Mucosa of gallbladder (tissue), 1 donor: ENCODE measurements around the gene TGFBR2. TPM values are rescaled to one million over a fixed set of nuclear protein-coding genes. Genes with fewer than 3 reads are reported as not detected.

Experiments used
- DNase-seq: peaks from one replicate; pipeline ENCODE4 v3.0.0-alpha.2; 2020; ENCODE audit warnings: low spot score
- total RNA-seq: library from RNA; stranded (reverse); gene quantifications from one replicate; pipeline ENCODE4 v1.2.1, GENCODE V29; 2021
- donor health status: DM: no; HTN: no; CAD: no.

Gene TGFBR2
- total RNA-seq, 1 donor from 2014 or later, result 144 TPM

DNA sequence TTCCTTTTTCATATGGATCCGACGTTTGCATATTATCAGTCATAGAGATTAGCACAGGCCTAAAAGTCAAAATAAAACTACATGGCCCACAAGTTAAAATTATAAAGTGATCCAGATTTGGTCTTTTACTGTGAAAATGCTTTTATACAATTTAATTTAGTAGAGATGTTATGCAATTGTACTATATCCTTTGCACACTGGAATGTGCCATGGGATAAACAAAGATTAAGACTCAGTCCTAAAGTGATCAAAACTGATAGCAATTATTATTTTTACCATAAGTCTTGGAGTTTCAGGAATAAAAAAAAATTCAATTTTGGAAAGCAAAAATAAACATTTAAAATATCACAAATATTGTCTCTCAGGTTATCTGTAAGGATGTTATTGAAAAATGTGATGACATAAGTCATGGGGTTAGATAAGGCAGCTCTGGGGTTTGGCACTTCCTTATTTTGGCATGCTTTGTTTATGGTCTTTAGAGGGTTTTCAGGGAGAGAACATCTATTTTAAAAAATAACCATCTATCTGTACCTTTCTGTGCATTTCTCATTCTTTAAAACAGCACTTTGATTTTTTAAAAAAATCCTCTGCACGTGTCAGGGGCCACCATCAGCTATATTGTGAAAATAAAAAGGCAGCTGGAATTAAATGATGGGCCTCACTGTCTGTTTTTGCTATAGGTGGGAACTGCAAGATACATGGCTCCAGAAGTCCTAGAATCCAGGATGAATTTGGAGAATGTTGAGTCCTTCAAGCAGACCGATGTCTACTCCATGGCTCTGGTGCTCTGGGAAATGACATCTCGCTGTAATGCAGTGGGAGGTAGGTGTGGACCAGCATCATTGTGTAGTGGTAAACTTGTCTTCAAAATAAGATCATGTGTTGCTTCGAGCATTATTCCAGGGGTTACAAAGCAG is 67.3 kb downstream of the TGFBR2 start:
- DNase-seq, result no peak

DNA sequence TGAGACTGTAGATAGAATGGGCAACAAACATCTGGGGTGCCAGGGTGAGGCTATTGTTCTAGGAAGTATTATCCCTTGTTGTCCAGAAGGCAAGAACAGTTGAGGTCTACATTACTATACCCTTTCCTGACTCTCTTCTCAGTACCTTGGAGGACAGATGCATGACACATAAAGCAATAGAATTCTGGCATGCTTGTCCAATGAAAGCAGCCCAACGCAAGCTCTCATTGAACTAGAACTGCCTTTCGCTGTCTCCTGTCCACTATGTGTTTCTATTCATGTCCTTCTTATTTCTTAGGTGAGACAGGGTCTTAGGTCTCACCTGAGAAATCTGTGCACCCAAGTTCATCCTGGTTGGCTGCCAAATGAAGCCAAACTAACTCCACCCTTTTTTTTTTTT is 68.6 kb downstream of the TGFBR2 start:
- DNase-seq, result no peak

DNA sequence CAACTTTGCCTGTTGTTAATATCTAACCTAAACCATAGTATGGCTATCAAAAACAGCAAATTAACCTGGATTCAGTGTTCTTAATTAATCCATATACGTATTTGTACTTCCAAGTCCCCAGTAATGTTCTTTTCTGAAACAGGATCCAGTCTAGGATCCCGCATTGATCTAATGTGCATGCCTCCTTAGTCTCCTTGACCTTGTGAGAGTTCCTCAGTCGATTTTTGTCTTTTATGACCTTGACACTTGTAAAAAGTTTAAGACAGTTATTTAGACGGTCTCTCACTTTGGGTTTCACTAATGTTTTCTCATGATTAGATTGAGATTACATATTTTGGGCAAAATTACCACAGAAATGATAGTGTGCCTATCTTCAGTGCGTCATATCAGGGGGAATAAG is 69.4 kb downstream of the TGFBR2 start:
- DNase-seq, result no peak

DNA sequence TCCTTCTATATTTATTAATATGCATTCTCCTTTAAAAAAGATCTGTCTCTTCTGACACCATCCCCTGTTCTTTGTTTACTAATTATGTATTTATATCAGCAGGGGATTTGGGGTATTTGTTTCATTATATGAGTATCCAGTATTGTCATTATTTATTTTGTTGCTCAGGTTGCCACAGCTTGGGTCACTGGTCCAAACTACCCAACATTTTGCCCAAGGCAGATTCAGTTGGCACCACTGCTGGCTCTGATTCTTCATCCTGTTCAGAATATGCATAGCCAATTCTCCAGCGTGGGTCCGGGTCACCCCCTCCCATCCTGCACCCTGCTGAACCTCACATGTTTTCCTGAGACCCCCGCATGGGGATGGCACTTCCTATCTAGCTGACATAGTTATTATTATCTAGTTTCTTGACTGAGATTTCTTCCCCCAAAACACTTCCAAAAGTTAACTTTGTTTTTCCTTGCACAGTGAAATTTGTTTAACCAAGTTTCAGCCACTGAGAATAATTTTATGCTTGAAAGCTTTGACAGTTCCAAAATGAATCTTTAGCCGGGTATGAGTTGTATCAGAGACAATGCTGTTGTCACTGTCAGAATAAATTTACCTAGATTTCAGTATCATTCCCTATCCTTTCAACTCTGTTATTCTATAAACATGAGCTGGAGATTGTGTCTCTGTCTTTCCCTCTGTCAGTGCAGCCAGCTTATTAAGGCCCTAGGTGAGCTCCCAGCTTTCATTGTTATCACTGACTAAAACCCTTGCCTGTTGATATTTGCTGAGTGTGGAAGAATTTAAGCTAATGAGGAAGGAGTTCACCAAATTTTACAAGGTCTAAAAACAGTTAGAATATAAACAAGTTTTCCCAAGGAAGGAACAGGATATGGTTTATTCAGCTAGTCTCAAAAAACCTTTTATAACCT is 70.3 kb downstream of the TGFBR2 start:
- DNase-seq, result no peak

DNA sequence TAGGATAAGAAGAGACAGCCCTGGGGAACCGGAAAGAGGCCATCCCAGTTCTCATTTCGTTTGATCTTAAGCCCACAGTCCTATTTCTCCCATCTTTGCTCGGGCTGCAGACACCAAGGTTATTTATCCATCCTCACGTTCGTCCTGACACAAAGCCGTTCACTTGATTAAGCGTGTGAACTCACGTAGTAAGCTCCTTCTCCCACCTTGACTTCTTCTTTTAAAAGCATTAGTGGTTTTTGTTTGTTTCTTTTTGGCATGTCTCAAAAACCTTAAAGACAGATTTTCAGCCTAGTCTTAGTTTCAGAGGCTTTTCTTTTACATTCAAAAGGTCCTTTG is 70.9 kb downstream of the TGFBR2 start:
- DNase-seq, result no peak

DNA sequence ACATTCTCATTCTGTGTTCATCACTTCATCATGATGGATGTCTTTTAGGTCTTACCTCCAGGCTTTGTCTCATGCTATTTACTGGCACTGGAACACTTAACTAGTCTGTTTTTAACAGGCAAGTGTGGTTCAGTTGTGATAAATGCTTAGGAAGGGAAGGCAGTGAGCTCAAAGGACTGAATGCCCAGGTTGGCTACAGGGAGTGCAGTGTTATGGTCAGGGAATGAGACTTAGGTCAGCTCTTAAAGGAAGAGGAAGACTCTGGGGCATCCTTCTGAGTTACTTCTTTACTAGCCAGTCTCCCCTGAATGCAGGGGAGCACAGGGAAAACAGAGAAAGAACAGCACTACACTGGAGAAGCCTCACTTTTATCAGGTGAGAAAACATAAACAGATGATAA is 72.6 kb downstream of the TGFBR2 start:
- no peak for DNase-seq

DNA sequence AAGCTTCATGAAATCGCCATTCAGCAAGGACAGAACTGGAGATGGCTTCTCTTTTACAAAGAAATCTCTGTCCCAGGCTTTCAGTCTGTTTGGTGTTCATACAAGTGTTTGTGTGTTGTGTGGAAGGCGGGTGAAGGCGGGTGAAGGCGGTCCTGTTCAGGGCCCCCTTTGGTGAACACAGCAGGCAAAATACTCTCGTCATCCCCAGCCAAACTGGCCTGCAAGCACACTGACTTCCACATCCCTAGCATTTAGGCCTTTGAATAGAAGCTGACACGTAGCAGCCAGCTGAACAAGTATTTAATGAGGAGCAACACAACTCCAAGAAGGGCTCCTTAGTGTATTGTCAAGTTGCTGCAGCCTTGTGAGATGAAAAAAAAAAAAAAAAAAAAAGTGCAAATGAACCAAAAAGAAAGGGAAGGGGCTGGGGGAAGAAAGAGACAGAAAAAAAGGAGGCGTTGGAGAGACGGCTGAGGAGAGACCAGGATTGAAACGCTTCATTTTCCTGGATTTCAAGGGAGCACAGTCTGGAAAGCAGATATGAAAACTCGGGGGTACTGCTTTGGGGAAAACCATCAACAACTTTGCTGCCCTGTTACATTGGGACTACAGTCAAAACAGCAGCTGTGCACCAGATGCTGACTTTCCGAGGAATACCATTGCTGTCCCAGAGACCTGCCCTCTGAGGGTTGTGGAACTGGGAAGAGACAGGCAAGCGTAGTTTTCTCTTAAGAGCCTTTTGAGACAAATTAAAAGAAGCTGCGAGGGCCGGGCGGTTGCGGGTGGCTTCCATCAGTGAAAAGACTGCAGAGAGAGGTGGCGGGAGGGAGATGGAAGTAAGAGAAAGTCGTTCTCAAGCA is 74.6 kb downstream of the TGFBR2 start:
- DNase-seq, result peak; percentile 44

DNA sequence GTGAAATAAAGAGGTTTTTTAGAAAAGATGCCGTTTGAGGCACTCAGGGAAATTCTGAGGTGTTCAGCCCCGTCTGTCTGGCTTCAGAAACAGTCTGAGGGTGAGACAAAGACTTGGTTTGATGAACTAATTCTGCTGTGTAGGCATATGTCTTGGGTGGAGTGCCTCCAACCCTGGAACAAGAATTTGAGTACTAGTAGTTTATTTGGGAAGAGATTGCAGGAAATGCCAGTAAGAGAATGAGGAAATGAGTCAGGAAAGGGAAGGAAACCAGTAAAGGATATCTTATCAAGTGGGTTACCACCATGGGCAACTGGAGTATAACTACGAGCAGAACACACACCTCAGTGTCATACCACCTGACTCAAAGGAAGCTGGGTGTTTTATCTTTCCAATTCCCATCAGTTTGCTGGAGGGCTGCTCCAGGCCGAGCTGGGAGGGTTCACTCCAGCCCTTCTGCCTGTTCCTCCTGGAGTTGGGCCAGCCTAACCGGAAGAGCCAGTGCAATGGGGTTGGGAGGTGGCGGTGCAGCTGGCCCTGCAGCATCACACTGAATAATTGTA is 75.3 kb downstream of the TGFBR2 start:
- no peak for DNase-seq

DNA sequence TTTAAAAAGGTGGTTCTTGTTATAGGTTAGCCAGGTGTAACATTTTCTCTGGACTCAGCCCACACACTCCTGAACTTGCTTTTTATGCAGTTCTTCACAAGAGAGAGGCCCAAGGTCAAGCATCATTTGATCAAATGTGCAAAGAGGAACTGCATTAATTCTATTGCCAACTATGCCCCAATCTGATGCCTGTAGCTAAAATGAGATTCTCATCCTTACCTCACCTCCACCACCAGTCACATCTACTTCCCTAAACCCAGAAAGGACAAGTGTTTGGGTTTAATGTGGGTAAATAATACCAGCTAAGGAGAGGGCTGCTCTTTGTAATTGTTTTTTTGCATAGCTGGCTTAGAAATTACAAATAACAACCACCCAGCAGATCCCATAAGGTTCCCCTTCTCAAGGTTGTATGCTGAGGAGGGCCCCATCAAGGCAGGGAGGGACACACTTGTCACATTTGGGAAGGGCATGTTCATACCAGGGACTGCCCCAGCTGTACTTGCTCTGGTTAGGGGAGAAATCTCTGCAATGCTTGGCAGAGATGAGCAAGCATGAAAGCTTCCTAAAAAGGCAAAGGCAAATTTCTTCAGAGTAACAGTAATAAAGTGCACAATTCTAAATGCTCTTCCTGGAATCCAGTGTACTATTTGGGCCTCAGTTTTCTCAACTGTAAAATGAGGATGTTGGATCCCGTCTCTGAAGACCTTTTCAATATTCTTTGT is 76.2 kb downstream of the TGFBR2 start:
- DNase-seq, result no peak

DNA sequence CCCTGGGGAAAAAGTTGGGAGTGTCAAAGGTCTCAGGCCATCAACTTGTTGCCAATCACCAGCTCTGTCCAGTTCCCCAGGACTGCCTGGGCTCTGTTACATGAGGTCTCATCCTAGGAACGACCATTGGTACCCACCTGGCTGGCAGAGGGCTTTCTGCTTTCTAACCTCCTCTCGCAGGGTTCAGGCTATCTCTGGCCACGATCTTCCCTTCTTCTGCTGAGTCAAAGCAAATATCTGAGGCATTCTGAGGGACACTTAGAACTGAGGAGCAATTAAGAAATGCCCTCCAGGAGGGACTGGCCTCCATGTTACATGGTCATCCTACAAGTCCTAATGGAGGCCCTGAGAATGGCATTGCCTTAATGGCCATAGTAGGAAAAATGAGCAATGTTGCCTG is 77.4 kb downstream of the TGFBR2 start:
- no peak for DNase-seq

DNA sequence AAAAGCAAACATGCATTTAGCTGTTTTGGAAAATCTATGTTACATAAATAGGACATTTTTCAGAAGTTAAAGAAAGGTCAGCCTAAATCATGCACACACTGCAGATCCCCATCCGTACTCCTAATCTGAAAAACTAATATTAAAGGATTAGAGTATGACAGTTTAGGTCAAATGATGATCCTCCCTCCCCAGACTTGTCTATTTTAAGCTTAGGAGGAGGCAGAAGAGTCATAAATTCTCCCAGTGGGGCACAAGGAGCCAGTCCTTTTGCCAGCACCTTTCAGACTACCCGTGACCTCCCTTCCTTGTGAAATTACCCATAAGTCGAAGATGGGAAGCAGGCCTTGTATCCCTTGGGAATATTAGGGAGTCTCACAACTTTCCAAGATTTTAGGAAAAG is 78.0 kb downstream of the TGFBR2 start:
- DNase-seq, result no peak

DNA sequence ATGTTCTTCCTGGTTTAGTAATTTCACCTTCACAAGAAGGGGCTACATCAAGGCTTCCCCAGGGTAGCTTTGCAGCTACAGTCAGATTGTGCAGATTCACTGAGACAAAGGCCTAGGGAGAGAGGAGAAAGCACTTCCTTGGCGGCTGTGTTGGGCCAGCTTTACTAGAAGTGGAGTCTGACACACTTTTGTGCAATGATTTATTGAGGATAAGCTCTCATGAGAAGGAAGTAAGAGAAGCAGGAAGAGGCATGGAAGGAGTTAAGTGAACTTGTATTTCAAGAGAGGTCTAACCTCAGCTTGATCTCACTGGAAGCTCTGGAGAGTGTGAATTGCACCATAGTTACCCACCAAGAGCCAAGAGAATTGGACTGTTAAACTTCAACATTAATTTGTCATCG is 78.9 kb downstream of the TGFBR2 start:
- DNase-seq, result no peak

DNA sequence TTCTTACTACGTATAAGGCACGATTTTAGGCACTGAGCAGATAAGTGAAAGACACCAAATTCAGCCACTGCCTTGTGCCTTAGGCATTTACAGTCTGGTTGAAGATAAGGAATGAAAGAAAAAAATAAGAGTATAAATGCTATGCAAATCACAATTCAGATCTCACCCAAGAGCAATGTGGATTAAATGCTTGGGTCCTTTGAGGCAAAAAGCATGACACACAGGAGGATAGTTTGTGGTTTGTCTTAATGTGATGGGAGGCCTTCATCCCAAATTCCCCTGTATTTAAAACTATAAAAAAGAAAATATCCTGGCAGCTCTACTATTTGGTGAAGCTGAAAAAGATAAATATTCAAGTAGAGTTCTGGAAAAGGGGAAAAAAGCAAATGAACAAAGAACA is 79.8 kb downstream of the TGFBR2 start:
- DNase-seq, result no peak

DNA sequence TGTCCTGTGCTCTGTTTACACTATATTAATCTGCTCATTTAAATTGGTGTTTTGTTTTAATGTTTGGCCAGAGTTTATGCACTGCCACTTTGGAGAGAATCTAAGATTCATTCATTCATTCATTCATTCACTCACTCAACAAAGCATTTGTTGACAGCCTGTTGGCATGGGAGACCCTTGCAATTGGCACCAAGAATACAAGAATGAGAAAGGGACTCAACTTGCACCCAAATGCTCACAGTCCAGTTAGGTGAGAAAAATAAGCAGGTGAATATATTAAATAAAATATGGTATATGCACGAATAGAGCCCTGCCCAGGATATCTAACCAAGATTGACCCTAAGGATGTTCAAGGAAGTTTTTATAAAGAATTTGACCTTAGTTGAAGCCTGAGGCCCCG is 80.4 kb downstream of the TGFBR2 start:
- DNase-seq, result no peak

DNA sequence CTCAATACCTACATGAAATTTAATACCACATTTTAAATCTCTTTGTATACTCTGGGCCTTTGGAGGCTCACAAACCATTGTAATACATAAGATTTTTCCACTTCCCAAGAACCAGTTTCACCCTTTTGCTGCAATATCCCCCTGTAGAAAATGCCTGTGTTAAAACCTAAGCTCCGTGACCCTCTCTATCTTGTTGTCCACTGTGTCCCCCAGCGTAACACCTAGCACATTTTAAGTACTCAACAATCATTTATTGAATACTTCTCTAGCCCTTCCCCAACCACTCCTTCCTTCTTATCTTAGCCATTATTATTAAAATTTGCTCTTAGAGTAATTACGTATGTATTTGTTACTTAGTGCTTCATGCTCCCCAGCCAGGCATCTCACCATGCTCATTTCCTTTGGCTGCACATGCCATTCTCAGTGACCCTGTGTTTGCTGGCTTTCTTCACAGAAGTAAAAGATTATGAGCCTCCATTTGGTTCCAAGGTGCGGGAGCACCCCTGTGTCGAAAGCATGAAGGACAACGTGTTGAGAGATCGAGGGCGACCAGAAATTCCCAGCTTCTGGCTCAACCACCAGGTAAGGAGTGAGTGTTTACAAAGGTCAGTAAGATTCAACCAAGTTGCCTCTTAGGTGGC is 81.6 kb downstream of the TGFBR2 start:
- no peak for DNase-seq

DNA sequence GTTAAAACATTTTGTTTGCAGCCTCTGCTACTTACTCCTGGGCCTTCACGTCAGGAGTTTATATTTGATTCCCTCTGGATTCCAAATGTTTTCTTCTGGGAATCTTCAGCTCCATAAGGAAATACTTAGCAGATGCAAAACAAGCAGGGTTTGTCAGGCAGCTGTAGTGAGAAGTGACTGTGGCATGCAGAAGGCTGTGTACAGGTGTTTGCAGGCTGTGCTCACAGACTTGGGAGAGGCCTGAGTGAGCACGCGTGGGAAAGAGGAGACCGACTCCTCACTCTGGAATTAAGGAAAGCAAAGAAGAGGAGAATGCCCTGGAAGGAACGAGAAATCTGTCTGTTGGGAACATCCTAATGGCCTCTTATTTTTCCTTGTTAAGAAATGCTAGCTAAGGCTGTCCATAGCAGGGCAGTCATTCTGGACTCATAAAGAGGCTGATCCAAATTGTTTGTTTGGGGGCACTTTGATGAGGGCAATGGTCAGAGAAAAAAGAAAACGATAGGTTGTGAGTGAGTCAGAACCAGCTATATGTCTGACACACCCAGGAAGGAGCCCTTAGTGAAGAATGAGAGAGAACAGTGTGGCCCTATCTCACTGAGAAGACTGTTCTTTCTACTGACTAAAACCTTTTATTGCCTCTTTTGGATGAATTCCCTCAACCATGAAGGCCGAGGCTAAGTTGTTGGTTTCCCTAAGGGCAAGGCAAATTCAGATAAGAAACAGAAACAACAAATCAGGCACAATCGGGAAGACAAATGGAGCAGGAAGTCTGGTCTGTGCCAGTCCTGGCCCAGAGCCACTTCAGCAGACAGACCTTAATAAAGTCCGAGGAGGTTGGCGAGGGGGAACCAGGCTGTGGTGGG is 82.6 kb downstream of the TGFBR2 start:
- no peak for DNase-seq

DNA sequence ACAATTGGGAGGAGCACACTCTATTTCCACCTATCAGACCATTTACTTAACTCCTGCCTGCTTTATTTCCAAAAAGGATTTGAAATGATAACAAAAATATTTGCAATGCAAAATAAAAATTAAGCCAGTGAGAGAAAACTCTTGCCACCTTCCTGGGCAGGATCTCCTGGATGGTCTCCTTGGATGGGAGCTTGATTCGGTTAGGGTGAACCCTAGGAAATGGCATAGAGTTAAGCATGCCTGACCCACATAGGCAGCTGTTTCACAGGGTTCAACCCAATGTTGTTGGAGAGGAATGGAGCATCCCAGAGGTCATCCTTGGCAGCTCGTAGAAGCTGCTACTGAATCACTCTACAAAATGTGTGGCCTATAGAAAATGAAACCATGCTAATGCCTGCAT is 83.8 kb downstream of the TGFBR2 start:
- DNase-seq, result no peak

DNA sequence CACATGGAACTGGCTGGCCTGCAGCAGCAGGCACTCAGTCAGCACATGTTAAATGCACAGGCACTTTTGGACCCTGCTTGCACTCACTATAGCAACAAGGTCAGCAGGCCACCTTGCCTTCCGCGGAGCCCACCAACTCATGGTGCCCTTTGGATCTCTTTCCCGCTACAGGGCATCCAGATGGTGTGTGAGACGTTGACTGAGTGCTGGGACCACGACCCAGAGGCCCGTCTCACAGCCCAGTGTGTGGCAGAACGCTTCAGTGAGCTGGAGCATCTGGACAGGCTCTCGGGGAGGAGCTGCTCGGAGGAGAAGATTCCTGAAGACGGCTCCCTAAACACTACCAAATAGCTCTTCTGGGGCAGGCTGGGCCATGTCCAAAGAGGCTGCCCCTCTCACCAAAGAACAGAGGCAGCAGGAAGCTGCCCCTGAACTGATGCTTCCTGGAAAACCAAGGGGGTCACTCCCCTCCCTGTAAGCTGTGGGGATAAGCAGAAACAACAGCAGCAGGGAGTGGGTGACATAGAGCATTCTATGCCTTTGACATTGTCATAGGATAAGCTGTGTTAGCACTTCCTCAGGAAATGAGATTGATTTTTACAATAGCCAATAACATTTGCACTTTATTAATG is 85.0 kb downstream of the TGFBR2 start:
- DNase-seq, result no peak

DNA sequence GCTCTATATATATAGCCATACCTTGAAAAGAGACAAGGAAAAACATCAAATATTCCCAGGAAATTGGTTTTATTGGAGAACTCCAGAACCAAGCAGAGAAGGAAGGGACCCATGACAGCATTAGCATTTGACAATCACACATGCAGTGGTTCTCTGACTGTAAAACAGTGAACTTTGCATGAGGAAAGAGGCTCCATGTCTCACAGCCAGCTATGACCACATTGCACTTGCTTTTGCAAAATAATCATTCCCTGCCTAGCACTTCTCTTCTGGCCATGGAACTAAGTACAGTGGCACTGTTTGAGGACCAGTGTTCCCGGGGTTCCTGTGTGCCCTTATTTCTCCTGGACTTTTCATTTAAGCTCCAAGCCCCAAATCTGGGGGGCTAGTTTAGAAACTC is 85.5 kb downstream of the TGFBR2 start:
- DNase-seq, result no peak
